Epithelial cell of esophagus (primary cell): ENCODE measurements around the gene ERCC3.

Experiments used
- DNase-seq: peaks from one replicate; pipeline ENCODE4 v3.0.0; 2010; ENCODE audit warnings: low read depth
- H3K4me3 ChIP-seq: 2 replicates; pipeline ENCODE4 v1.5.1; 2011; ENCODE audit warnings: mild to moderate bottlenecking, low read length, control low read depth
- CTCF ChIP-seq: IDR thresholded peaks from 2 replicates; pipeline ENCODE4 v1.5.1; 2011; ENCODE audit warnings: low read depth, mild to moderate bottlenecking, low read length, control low read depth, inconsistent platforms; ENCODE audit not compliant: insufficient read depth; ENCODE audit errors: missing control alignments

ERCC3 gene

GRCh38 chr2:127270663-127271062, 23.3 kb downstream of the ERCC3 start:
- TF ChIP-seq CTCF = peak; percentile 20
- H3K4me3 ChIP-seq = no peak overlapping the region
- peak; percentile 7 for DNase-seq

GRCh38 chr2:127261804-127262406, 32.0 kb downstream of the ERCC3 start:
- no peak overlapping the region for H3K4me3 ChIP-seq
- no peak for TF ChIP-seq CTCF
- DNase-seq = no peak

- no peak for DNase-seq
- TF ChIP-seq CTCF = no peak
Measured at GRCh38 chr2:127259355-127259754, 34.6 kb downstream of the ERCC3 start.

GRCh38 chr2:127256866-127257265, 37.1 kb downstream of the ERCC3 start:
- DNase-seq = no peak
- TF ChIP-seq CTCF = no peak
- no peak overlapping the region for H3K4me3 ChIP-seq

More at GRCh38 chr2:127259355-127259754, 34.6 kb downstream of the ERCC3 start:
- no peak overlapping the region for H3K4me3 ChIP-seq

- TF ChIP-seq CTCF = no peak
- no peak for DNase-seq
- no peak overlapping the region for H3K4me3 ChIP-seq
Measured at GRCh38 chr2:127256381-127256780, 37.6 kb downstream of the ERCC3 start.

- TF ChIP-seq CTCF = no peak
- DNase-seq = no peak
Measured at GRCh38 chr2:127255721-127256120, 38.2 kb downstream of the ERCC3 start.

GRCh38 chr2:127255146-127255545, 38.8 kb downstream of the ERCC3 start:
- DNase-seq = no peak
- no peak for TF ChIP-seq CTCF
- no peak overlapping the region for H3K4me3 ChIP-seq

More at GRCh38 chr2:127255721-127256120, 38.2 kb downstream of the ERCC3 start:
- H3K4me3 ChIP-seq = no peak overlapping the region
